ENCODE measurements around the gene TEX44.

The TEX44 gene

DNA sequence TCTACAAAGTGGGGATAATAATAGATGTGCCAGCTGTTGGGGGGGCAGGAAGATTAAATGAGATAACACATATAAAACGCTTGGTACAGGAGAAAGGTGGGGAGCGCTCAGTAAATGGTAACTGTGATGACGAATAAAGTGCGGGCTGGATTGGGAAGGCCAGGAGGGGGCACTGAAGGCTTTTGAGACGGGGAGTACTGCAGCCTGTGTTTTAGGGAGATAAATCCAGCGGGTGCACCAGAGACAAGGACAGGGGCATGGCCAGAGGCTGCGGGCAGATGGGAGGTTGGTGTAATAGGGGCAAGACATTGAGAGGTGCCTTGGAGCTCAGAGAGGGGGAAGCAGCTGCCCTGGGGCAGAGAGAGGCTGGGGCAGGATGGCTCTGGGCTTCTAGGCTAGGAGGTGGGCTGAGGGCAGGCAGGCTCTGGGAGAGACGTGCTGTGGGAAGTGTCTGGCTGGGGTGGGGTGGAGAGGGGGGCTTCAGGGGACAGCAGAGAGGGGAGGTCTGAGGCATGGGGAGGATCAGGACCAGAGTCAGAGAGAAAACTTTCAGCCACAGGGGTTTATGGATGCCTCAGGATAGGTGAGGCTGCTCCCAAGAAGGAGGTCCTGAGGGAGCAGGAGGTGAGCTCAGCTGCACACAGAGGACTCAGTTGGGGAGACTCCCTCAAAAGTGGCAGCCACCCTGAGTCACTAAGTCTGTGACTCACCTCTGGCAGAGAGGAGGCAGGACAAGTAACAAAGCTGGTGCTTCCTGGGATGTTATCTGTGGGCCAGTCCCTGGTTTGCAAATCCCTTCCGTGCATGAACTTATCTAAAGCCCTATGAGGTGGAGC lies 18.8 kb downstream of the TEX44 start:
- Histone ChIP-seq H3K4me3 (ENCODE audit: low read depth, low read length, poor library complexity, severe bottlenecking) (no peak overlapping the region), H3F3A (ENCODE audit: insufficient read depth, low read length) (0 out of 2 replicates have a peak, but pooled peaks cover 7% of the 10 kb centered on the region), H3K27me3 (ENCODE audit: insufficient read depth, low read length) (no peaks in the 10 kb centered on the region), H4K20me1 (ENCODE audit: insufficient read depth, low read length) (no peaks in the 10 kb centered on the region), H3K4me2 (ENCODE audit: low read length) (no peak overlapping the region), H3K4me1 (ENCODE audit: insufficient read depth, low read length, severe bottlenecking) (peaks cover 45% of the 10 kb centered on the region), H2AFZ (ENCODE audit: low read length) (no peak overlapping the region), H3K9me3 (ENCODE audit: low read length) (no peaks in the 10 kb centered on the region), H3K36me3 (ENCODE audit: insufficient read depth, low read length) (no peaks in the 10 kb centered on the region), H3K27ac (ENCODE audit: low read depth, low read length, poor library complexity, severe bottlenecking) (peak overlapping the region; percentile 99), H3K9ac (ENCODE audit: low read length) (peak overlapping the region; percentile 37; the same call in 1 of the 2 replicates), H3K79me2 (ENCODE audit: insufficient read depth, low read length) (no peaks in the 10 kb centered on the region), H3K9me2 (ENCODE audit: low read depth, low read length) (no peaks in the 10 kb centered on the region)
- TF ChIP-seq CTCF (IDR thresholded peaks at IDR 0.05; ENCODE audit: low read length) (peak; percentile 47), EZH2 (IDR thresholded peaks at IDR 0.05; ENCODE audit: borderline replicate concordance, low read length) (no peak)

GRCh38 chr2:231612109-231612455 lies 19.4 kb downstream of the TEX44 start:
- no peaks in the 10 kb centered on the region for H4K20me1 ChIP-seq (ENCODE audit: insufficient read depth, low read length)
- H3F3A ChIP-seq (ENCODE audit: insufficient read depth, low read length), result 0 out of 2 replicates have a peak, but pooled peaks cover 8% of the 10 kb centered on the region
- H3K4me3 ChIP-seq (ENCODE audit: low read depth, low read length, poor library complexity, severe bottlenecking), result no peak overlapping the region
- H3K27ac ChIP-seq (ENCODE audit: low read depth, low read length, poor library complexity, severe bottlenecking), result peak overlapping the region; percentile 99
- TF ChIP-seq EZH2 (IDR thresholded peaks at IDR 0.05; ENCODE audit: borderline replicate concordance, low read length), result no peak
- TF ChIP-seq CTCF (IDR thresholded peaks at IDR 0.05; ENCODE audit: low read length), result no peak
- no peaks in the 10 kb centered on the region for H3K79me2 ChIP-seq (ENCODE audit: insufficient read depth, low read length)
- H3K4me1 ChIP-seq (ENCODE audit: insufficient read depth, low read length, severe bottlenecking), result peaks cover 50% of the 10 kb centered on the region
- no peaks in the 10 kb centered on the region for H3K36me3 ChIP-seq (ENCODE audit: insufficient read depth, low read length)
- no peaks in the 10 kb centered on the region for H3K9me2 ChIP-seq (ENCODE audit: low read depth, low read length)
- no peaks in the 10 kb centered on the region for H3K27me3 ChIP-seq (ENCODE audit: insufficient read depth, low read length)
- H3K9ac ChIP-seq (ENCODE audit: low read length), result peak overlapping the region; percentile 37; the same call in 1 of the 2 replicates
- no peak overlapping the region for H2AFZ ChIP-seq (ENCODE audit: low read length)
- no peaks in the 10 kb centered on the region for H3K9me3 ChIP-seq (ENCODE audit: low read length)
- H3K4me2 ChIP-seq (ENCODE audit: low read length), result peak overlapping the region; percentile 2; the same call in 1 of the 2 replicates

DNA sequence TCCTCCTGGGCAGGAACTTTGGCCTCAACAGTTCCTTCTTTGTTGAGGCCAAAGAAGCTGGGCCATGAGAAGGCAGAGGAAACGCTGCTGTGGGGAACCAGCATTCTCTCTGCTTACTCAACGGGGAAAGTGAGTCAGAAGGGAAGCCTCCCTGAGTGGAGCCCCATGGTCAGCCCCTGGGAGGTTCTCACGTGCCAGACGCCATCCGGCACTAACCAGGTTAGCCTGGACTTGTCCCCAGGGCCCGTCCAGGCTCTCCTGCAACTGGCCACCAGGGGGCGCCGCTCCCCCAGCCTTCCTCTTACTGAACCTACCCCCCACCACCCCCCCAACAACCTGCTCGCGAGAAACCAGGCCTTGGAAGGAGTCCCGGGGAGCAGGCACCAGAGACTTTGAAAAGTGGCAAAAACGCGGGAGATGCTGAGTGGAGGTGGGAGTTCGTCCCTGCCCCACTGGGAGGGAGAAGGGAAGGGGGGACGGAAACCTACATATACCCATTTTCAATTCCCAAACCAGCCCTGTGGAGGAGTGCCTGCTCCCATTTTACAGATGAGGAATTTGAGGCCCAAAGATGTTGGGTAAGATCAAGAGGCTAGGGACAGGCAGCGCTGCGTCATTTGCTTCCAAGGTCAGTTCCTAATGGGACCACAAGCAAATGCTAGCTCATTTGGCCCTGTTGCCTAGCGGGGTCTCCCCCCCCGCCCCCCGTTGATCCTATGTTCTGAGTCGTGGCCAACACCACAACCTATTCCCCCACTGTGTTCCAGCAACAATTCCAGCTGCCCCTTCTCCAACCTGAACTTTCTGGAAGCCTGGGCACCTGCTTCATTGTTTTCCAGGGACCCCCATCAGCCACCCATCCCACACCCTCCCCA lies 20.0 kb downstream of the TEX44 start:
- Histone ChIP-seq H3F3A (ENCODE audit: insufficient read depth, low read length) (0 out of 2 replicates have a peak, but pooled peaks cover 8% of the 10 kb centered on the region), H3K36me3 (ENCODE audit: insufficient read depth, low read length) (no peaks in the 10 kb centered on the region), H3K27ac (ENCODE audit: low read depth, low read length, poor library complexity, severe bottlenecking) (peak overlapping the region; percentile 99), H3K9ac (ENCODE audit: low read length) (peak overlapping the region; percentile 92), H3K4me3 (ENCODE audit: low read depth, low read length, poor library complexity, severe bottlenecking) (peak overlapping the region; percentile 53), H3K4me2 (ENCODE audit: low read length) (peak overlapping the region; percentile 84), H2AFZ (ENCODE audit: low read length) (no peak overlapping the region), H3K79me2 (ENCODE audit: insufficient read depth, low read length) (no peaks in the 10 kb centered on the region), H3K9me2 (ENCODE audit: low read depth, low read length) (no peaks in the 10 kb centered on the region), H4K20me1 (ENCODE audit: insufficient read depth, low read length) (no peaks in the 10 kb centered on the region), H3K9me3 (ENCODE audit: low read length) (no peaks in the 10 kb centered on the region), H3K4me1 (ENCODE audit: insufficient read depth, low read length, severe bottlenecking) (peaks cover 57% of the 10 kb centered on the region), H3K27me3 (ENCODE audit: insufficient read depth, low read length) (no peaks in the 10 kb centered on the region)
- peak; percentile 96 for TF ChIP-seq CTCF (IDR thresholded peaks at IDR 0.05; ENCODE audit: low read length)
- TF ChIP-seq EZH2 (IDR thresholded peaks at IDR 0.05; ENCODE audit: borderline replicate concordance, low read length), result no peak
